Small intestine (tissue), 7 donors: ENCODE results near the gene RSF1. TPM values are rescaled to one million over a fixed set of nuclear protein-coding genes. Genes with fewer than 3 reads are reported as not detected.
"Not testable (repeated sequence)": the region's sequence is repeated elsewhere in the genome, so short reads cannot be mapped to it uniquely, and the experiment has no call there.

ENCODE experiments used
- DNase-seq, 2 donors: peaks; one replicate each; pipeline versions ENCODE4 v3.0.0 to v3.0.0-alpha.2; 2013
- FAIRE-seq: peaks from 2 replicates; lab custom pipeline; 2012; peaks lifted over from hg19 to GRCh38; lab: Jason Lieb, UNC
- H3K27ac ChIP-seq, 3 donors: one replicate each; pipeline ENCODE4 v1.5.1; 2013; ENCODE audit warnings: low read length in 2 of 3, mild to moderate bottlenecking in 2 of 3, control low read depth in 1 of 3, inconsistent platforms in 1 of 3, low read depth in 1 of 3, moderate library complexity in 1 of 3
- H3K27me3 ChIP-seq, 3 donors: one replicate each; pipeline ENCODE4 v1.6.1; 2013; ENCODE audit warnings: low read length in 3 of 3, inconsistent platforms in 1 of 3; ENCODE audit not compliant: control insufficient read depth in 3 of 3, insufficient read depth in 3 of 3
- H3K36me3 ChIP-seq, 3 donors: one replicate each; pipeline ENCODE4 v1.6.1; 2013; ENCODE audit warnings: low read length in 3 of 3, inconsistent platforms in 1 of 3, low read depth in 1 of 3, mild to moderate bottlenecking in 1 of 3, moderate library complexity in 1 of 3; ENCODE audit not compliant: control insufficient read depth in 3 of 3, insufficient read depth in 2 of 3
- H3K4me1 ChIP-seq, 3 donors: one replicate each; pipeline ENCODE4 v1.6.1; 2013; ENCODE audit warnings: low read length in 2 of 3, inconsistent platforms in 1 of 3, low read depth in 1 of 3, mild to moderate bottlenecking in 1 of 3, moderate library complexity in 1 of 3; ENCODE audit not compliant: control insufficient read depth in 3 of 3, insufficient read depth in 2 of 3
- H3K4me3 ChIP-seq, 3 donors: one replicate each; pipeline ENCODE4 v1.5.1; 2013; ENCODE audit warnings: low read length in 3 of 3, control low read depth in 1 of 3, inconsistent platforms in 1 of 3, low read depth in 1 of 3, mild to moderate bottlenecking in 1 of 3, moderate library complexity in 1 of 3
- H3K9me3 ChIP-seq, 2 donors: one replicate each; pipeline ENCODE4 v1.6.1; 2013; ENCODE audit warnings: low read depth in 1 of 2, low read length in 1 of 2; ENCODE audit not compliant: control insufficient read depth in 2 of 2, insufficient read depth in 1 of 2
- WGBS, 3 donors: extraction: QIAGEN DNeasy Blood & Tissue Kit; methylation state at CpG; one replicate each; pipeline ENCODE4 v1.1.7; 2013; 5-methylcytosine and 5-hydroxymethylcytosine counted together
- polyA plus RNA-seq, 4 donors: library from polyadenylated mRNA; stranded (reverse) in 3 of 4; unstranded in 1 of 4; fragments of 200-250 nt in 3 of 4; fragments of 120-200 nt in 1 of 4; gene quantifications; one replicate each; pipeline versions ENCODE4 v1.2.1 to v1.2.3, GENCODE V29; 2013
- donor health status: healthy with polysubstance abuse.
- donor health status: control.
- donor health status: control.
- donor health status: Bipolar disorder and iron deficiency.
- donor health status: healthy.

RSF1 gene
- polyA plus RNA-seq, 4 donors: 9.8 to 28.5 (median 12.1) TPM

- no peaks in the 10 kb centered on the region for H3K27me3 ChIP-seq
- 72 to 95% (median 76%) methylated on average over 1 of the region's 1 CpG for WGBS, 3 donors
Observed at GRCh38 chr11:77851503-77851902, 31.0 kb upstream of the RSF1 start.

DNA sequence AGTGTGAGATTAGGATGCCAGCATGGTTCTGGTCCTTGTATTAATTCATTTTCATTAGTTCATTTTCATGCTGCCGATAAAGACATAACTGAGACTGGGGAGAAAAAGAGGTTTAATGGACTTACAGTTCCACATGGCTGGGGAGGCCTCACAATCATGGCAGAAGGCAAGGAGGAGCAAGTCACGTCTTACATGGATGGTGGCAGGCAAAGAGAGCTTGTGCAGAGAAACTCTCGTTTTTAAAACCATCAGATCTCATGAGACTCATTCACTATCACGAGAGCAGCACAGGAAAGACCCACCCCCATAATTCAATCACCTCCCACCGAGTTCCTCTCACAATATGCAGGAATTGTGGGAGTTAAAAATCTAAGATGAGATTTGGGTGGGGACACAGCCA lies 23.2 kb upstream of the RSF1 start:
- H3K4me1 ChIP-seq, FAIRE-seq, H3K27ac ChIP-seq, DNase-seq, H3K27me3 ChIP-seq, H3K4me3 ChIP-seq: not testable (repeated sequence)
- Histone ChIP-seq H3K9me3 (peaks cover 2 to 30% of the 10 kb centered on the region in 2 donors), H3K36me3 (peaks cover 5 to 19% (median 16%) of the 10 kb centered on the region in 3 donors)
- 79 to 91% (median 89%) methylated on average over 5 of the region's 5 CpGs for WGBS, 3 donors

More at GRCh38 chr11:77851503-77851902, 31.0 kb upstream of the RSF1 start:
- H3K4me1 ChIP-seq: no peaks in the 10 kb centered on the region
- no peak for DNase-seq
- H3K4me3 ChIP-seq: no peak overlapping the region
- no peak overlapping the region for H3K27ac ChIP-seq
- peaks cover 0 to 31% (median 13%) of the 10 kb centered on the region in 3 donors for H3K36me3 ChIP-seq
- peaks cover 2 to 24% of the 10 kb centered on the region in 2 donors for H3K9me3 ChIP-seq
- FAIRE-seq: no peak

- no peak overlapping the region for H3K4me3 ChIP-seq
- H3K9me3 ChIP-seq: peaks cover 2 to 35% of the 10 kb centered on the region in 2 donors
- peaks cover 5 to 15% (median 13%) of the 10 kb centered on the region in 3 donors for H3K36me3 ChIP-seq
- DNase-seq: no peak
- WGBS, 3 donors: 84 to 91% (median 84%) methylated on average over 1 of the region's 1 CpG
- FAIRE-seq: no peak
- no peak overlapping the region for H3K27ac ChIP-seq
- H3K27me3 ChIP-seq: no peaks in the 10 kb centered on the region
- H3K4me1 ChIP-seq: no peaks in the 10 kb centered on the region
Observed at GRCh38 chr11:77842441-77843121, 22.1 kb upstream of the RSF1 start.

DNA sequence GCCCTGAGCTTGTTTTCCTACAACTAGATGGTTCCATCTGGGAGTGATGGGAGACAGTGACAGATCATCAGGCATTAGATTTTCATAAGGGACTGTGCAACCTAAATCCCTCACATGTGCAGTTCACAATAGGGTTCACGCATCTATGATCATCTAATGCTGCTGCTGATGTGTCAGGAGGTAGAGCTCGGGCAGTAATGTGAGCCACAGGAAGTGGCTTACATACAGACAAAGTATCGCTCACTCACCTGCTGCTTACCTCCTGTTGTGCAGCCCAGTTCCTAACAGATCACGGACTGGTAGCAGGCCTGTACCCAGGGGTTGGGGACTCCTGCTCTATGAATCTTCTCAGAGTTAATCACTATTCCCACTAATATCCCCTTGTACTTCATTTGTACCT lies 12.8 kb upstream of the RSF1 start:
- Histone ChIP-seq H3K27ac (no peak overlapping the region), H3K27me3 (no peaks in the 10 kb centered on the region), H3K9me3 (peaks cover 0 to 19% of the 10 kb centered on the region in 2 donors), H3K4me3 (no peak overlapping the region), H3K4me1 (no peaks in the 10 kb centered on the region), H3K36me3 (peaks cover 0 to 2% (median 0%) of the 10 kb centered on the region in 3 donors)
- DNase-seq: peak in 1 of 2 donors; percentile 13
- FAIRE-seq: no peak
- 78 to 94% (median 80%) methylated on average over 4 of the region's 4 CpGs for WGBS, 3 donors

GRCh38 chr11:77828926-77829325 lies 8.4 kb upstream of the RSF1 start:
- H3K4me3 ChIP-seq: no peak overlapping the region
- WGBS, 3 donors: 92 to 95% (median 93%) methylated on average over 2 of the region's 2 CpGs
- DNase-seq: no peak
- H3K4me1 ChIP-seq: peaks cover 0 to 2% (median 0%) of the 10 kb centered on the region in 3 donors
- H3K27ac ChIP-seq: no peak overlapping the region
- peaks cover 0 to 3% (median 0%) of the 10 kb centered on the region in 3 donors for H3K36me3 ChIP-seq
- peaks cover 0 to 18% of the 10 kb centered on the region in 2 donors for H3K9me3 ChIP-seq
- FAIRE-seq: no peak
- no peaks in the 10 kb centered on the region for H3K27me3 ChIP-seq

GRCh38 chr11:77823775-77824174 lies 3.3 kb upstream of the RSF1 start:
- Histone ChIP-seq H3K27me3 (no peaks in the 10 kb centered on the region), H3K36me3 (peaks cover 0 to 3% (median 0%) of the 10 kb centered on the region in 3 donors), H3K27ac (peak overlapping the region in 1 of 3 donors; percentile 62), H3K4me3 (no peak overlapping the region), H3K9me3 (peaks cover 0 to 4% of the 10 kb centered on the region in 2 donors), H3K4me1 (peaks cover 2 to 14% (median 4%) of the 10 kb centered on the region in 3 donors)
- peak; percentile 60 to 71 for DNase-seq
- FAIRE-seq: no peak
- 9 to 41% (median 21%) methylated on average over 1 of the region's 1 CpG for WGBS, 3 donors

DNA sequence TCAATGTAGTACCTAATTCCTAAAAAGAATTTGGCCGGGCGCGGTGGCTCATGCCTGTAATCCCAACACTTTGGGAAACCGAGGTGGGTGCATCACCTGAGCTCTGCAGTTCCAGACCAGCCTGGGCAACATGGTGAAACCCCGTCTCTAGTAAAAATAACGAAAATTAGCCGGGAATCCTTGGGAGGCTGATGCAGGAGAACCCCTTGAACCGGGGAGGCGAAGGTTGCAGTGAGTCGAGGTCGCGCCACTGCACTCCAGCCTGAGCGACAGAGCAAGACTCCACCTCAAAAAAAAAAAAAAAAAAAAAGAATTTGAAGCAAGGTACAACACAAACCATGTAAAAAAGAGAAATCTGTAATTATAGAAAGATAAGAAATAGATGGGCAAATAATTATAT lies 1.6 kb upstream of the RSF1 start:
- H3K27ac ChIP-seq: not testable (repeated sequence)
- 67 to 75% (median 69%) methylated on average over 13 of the region's 13 CpGs for WGBS, 3 donors

DNA sequence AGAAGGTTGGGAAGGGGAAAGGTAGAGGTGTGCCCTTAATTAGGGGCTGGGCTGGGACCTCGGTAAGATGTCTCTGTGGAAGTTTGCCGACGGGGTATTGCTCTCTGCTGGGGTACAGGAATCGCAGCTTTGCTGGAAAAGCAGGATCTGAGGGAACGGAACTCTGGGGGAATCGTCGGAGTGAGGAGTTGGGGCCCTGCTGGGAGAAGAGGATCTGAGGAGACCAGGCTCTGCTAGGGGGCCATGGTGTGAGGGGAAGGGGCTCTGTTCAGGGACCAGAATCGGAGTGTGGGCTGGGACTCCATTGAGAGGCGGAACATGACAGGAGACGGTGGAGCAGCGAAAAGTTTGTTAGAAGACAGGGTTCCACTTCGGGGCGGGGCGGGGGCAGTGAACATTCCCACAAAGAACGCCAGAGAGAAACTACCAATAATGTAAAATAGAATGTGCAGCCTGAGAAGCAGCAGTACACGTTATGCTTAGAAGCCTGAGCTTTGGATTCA lies 878 bp upstream of the RSF1 start:
- WGBS, 3 donors: 1% methylated on average over 16 of the region's 16 CpGs

More for the DNA sequence above, 1.6 kb upstream of the RSF1 start:
- H3K4me3 ChIP-seq: peak overlapping the region in 1 of 3 donors; percentile 78
- not testable (repeated sequence) for H3K36me3 ChIP-seq, DNase-seq, FAIRE-seq, H3K27me3 ChIP-seq, H3K9me3 ChIP-seq
- H3K4me1 ChIP-seq: peaks cover 3 to 15% (median 4%) of the 10 kb centered on the region in 3 donors

More for the DNA sequence above, 878 bp upstream of the RSF1 start:
- DNase-seq (peak in 1 of 2 donors; percentile 29), FAIRE-seq (no peak)
- Histone ChIP-seq H3K4me3 (peak overlapping the region; percentile 59 to 96 (median 78)), H3K36me3 (no peaks in the 10 kb centered on the region), H3K27ac (peak overlapping the region; percentile 28 to 90 (median 43)), H3K9me3 (no peaks in the 10 kb centered on the region), H3K27me3 (no peaks in the 10 kb centered on the region), H3K4me1 (peaks cover 4 to 15% (median 4%) of the 10 kb centered on the region in 3 donors)
